GM19455 (cell line): ENCODE results near the gene DIPK1A.
A peak's percentile ranks its signal among the peaks of the same experiment; 100 is the strongest.

Source experiments
- ATAC-seq: cut with Tn5 transposase; IDR thresholded peaks from one replicate; pipeline ENCODE4 v1.9.1; 2021; ENCODE audit not compliant: unreplicated experiment

DIPK1A gene

GRCh38 chr1:92879316-92879968 is 81.8 kb downstream of the DIPK1A start:
- ATAC-seq = no peak

GRCh38 chr1:92877792-92878191 is 83.5 kb downstream of the DIPK1A start:
- ATAC-seq = no peak

GRCh38 chr1:92877081-92877711 is 84.1 kb downstream of the DIPK1A start:
- no peak for ATAC-seq

- ATAC-seq = no peak
These were observed 84.9 kb downstream of the DIPK1A start for GRCh38 chr1:92876351-92876750.

GRCh38 chr1:92874987-92875386 is 86.3 kb downstream of the DIPK1A start:
- ATAC-seq = no peak

GRCh38 chr1:92872719-92873118 is 88.5 kb downstream of the DIPK1A start:
- no peak for ATAC-seq

- no peak for ATAC-seq
These were observed 90.7 kb downstream of the DIPK1A start for GRCh38 chr1:92870591-92870990.

GRCh38 chr1:92864131-92864530 is 97.1 kb downstream of the DIPK1A start:
- no peak for ATAC-seq

- no peak for ATAC-seq
These were observed 98.7 kb downstream of the DIPK1A start for GRCh38 chr1:92862605-92863004.

GRCh38 chr1:92859400-92860039 is 101.7 kb downstream of the DIPK1A start:
- ATAC-seq = no peak

GRCh38 chr1:92858564-92859399 is 102.5 kb downstream of the DIPK1A start:
- ATAC-seq = peak; percentile 54

GRCh38 chr1:92857817-92858216 is 103.4 kb downstream of the DIPK1A start:
- ATAC-seq = no peak

GRCh38 chr1:92855236-92855635 is 106.0 kb downstream of the DIPK1A start:
- no peak for ATAC-seq

GRCh38 chr1:92854101-92854785 is 107.0 kb downstream of the DIPK1A start:
- ATAC-seq = no peak

- no peak for ATAC-seq
These were observed 108.0 kb downstream of the DIPK1A start for GRCh38 chr1:92853299-92853698.

GRCh38 chr1:92851729-92852128 is 109.5 kb downstream of the DIPK1A start:
- no peak for ATAC-seq

GRCh38 chr1:92850019-92850418 is 111.2 kb downstream of the DIPK1A start:
- ATAC-seq = no peak

GRCh38 chr1:92848201-92848600 is 113.1 kb downstream of the DIPK1A start:
- no peak for ATAC-seq

- no peak for ATAC-seq
These were observed 115.4 kb downstream of the DIPK1A start for GRCh38 chr1:92845908-92846307.

- no peak for ATAC-seq
These were observed 116.8 kb downstream of the DIPK1A start for GRCh38 chr1:92844439-92844838.
